H9 (cell line): ENCODE measurements around the gene TEX2. TPM values are rescaled to one million over a fixed set of nuclear protein-coding genes. Genes with fewer than 3 reads are reported as not detected.

ENCODE experiments used
- DNase-seq: peaks from one replicate; pipeline ENCODE4 v3.0.0-alpha.2; 2017
- H2AFZ ChIP-seq: one replicate; pipeline ENCODE4 v1.6.1; 2013; ENCODE audit warnings: mild to moderate bottlenecking, low read length, control low read depth, moderate library complexity
- H2AK5ac ChIP-seq: 2 replicates; pipeline ENCODE4 v1.6.1; 2013; ENCODE audit warnings: low read length, control low read depth, mixed read lengths; ENCODE audit not compliant: insufficient read length
- H2BK120ac ChIP-seq: one replicate; pipeline ENCODE4 v1.6.1; 2013; ENCODE audit warnings: low read depth, mild to moderate bottlenecking, low read length, control low read depth, inconsistent platforms; ENCODE audit not compliant: poor library complexity, severe bottlenecking
- H2BK12ac ChIP-seq: 2 replicates; pipeline ENCODE4 v1.6.1; 2013; ENCODE audit warnings: low read length, control low read depth, mixed read lengths, low read depth; ENCODE audit not compliant: insufficient read length
- H2BK15ac ChIP-seq: 2 replicates; pipeline ENCODE4 v1.6.1; 2013; ENCODE audit warnings: low read depth, low read length, control low read depth
- H2BK20ac ChIP-seq: one replicate; pipeline ENCODE4 v1.6.1; 2013; ENCODE audit warnings: low read depth, mild to moderate bottlenecking, low read length, control low read depth, inconsistent platforms; ENCODE audit not compliant: poor library complexity, severe bottlenecking
- H2BK5ac ChIP-seq: 2 replicates; pipeline ENCODE4 v1.6.1; 2013; ENCODE audit warnings: low read length, control low read depth, mixed read lengths; ENCODE audit not compliant: insufficient read length
- H3K14ac ChIP-seq: 2 replicates; pipeline ENCODE4 v1.6.1; 2013; ENCODE audit warnings: low read length, control low read depth; ENCODE audit not compliant: insufficient read depth
- H3K18ac ChIP-seq: 2 replicates; pipeline ENCODE4 v1.6.1; 2013; ENCODE audit warnings: low read depth, mild to moderate bottlenecking, mixed read lengths, low read length, control low read depth; ENCODE audit not compliant: insufficient read length
- H3K23ac ChIP-seq: 2 replicates; pipeline ENCODE4 v1.6.1; 2013; ENCODE audit warnings: low read length, control low read depth, mixed read lengths, low read depth; ENCODE audit not compliant: insufficient read length
- H3K23me2 ChIP-seq: 2 replicates; pipeline ENCODE4 v1.6.1; 2013; ENCODE audit warnings: low read depth, mild to moderate bottlenecking, mixed read lengths, low read length, control low read depth; ENCODE audit not compliant: insufficient read length, poor library complexity, severe bottlenecking
- H3K27ac ChIP-seq: 2 replicates; pipeline ENCODE4 v1.5.1; 2013; ENCODE audit warnings: low read length, control low read depth, mixed read lengths, low read depth; ENCODE audit not compliant: insufficient read length
- H3K27me3 ChIP-seq: 2 replicates; pipeline ENCODE4 v1.6.1; 2013; ENCODE audit warnings: low read length, control low read depth, inconsistent platforms; ENCODE audit not compliant: insufficient read depth
- H3K4ac ChIP-seq: 2 replicates; pipeline ENCODE4 v1.6.1; 2013; ENCODE audit warnings: low read depth, mild to moderate bottlenecking, control low read depth, inconsistent platforms, low read length, moderate library complexity
- H3K4me1 ChIP-seq: 2 replicates; pipeline ENCODE4 v1.6.1; 2013; ENCODE audit warnings: low read length, control low read depth, inconsistent platforms; ENCODE audit not compliant: insufficient read depth
- H3K4me2 ChIP-seq: 2 replicates; pipeline ENCODE4 v1.6.1; 2013; ENCODE audit warnings: low read length, control low read depth, mixed read lengths; ENCODE audit not compliant: insufficient read length, insufficient read depth
- H3K56ac ChIP-seq: 2 replicates; pipeline ENCODE4 v1.6.1; 2013; ENCODE audit warnings: low read depth, mild to moderate bottlenecking, mixed read lengths, low read length, control low read depth; ENCODE audit not compliant: insufficient read length
- H3K79me1 ChIP-seq: 2 replicates; pipeline ENCODE4 v1.6.1; 2013; ENCODE audit warnings: low read depth, mild to moderate bottlenecking, moderate library complexity, low read length, control low read depth, inconsistent platforms; ENCODE audit not compliant: insufficient read depth, poor library complexity, severe bottlenecking
- H3K79me2 ChIP-seq: 2 replicates; pipeline ENCODE4 v1.6.1; 2013; ENCODE audit warnings: low read length, control low read depth, inconsistent platforms; ENCODE audit not compliant: insufficient read depth
- H3K9ac ChIP-seq: 2 replicates; pipeline ENCODE4 v1.6.1; 2013; ENCODE audit warnings: low read length, control low read depth, mixed read lengths; ENCODE audit not compliant: insufficient read length; ENCODE audit errors: extremely low read depth
- H3K9me3 ChIP-seq: one replicate; pipeline ENCODE4 v1.6.1; 2013; ENCODE audit warnings: low read depth, low read length, inconsistent platforms; ENCODE audit not compliant: control insufficient read depth
- H3T11ph ChIP-seq: one replicate; pipeline ENCODE4 v1.6.1; 2013; ENCODE audit warnings: mild to moderate bottlenecking, low read length, control low read depth, inconsistent platforms
- H4K20me1 ChIP-seq: one replicate; pipeline ENCODE4 v1.6.1; 2013; ENCODE audit not compliant: control insufficient read depth, insufficient read length, insufficient read depth
- H4K5ac ChIP-seq: 2 replicates; pipeline ENCODE4 v1.6.1; 2013; ENCODE audit warnings: low read depth, mild to moderate bottlenecking, mixed read lengths, low read length, control low read depth; ENCODE audit not compliant: insufficient read length
- H4K8ac ChIP-seq: replicated peaks from 2 replicates; pipeline ENCODE4 v1.6.1; 2013; ENCODE audit warnings: low read length, control low read depth, mixed read lengths, low read depth; ENCODE audit not compliant: insufficient read length
- H4K91ac ChIP-seq: 2 replicates; pipeline ENCODE4 v1.6.1; 2013; ENCODE audit warnings: low read depth, mild to moderate bottlenecking, moderate library complexity, mixed read lengths, low read length, control low read depth; ENCODE audit not compliant: insufficient read length
- H3K27ac Mint-ChIP-seq, 3 experiments: 2 replicates in 2 of 3; 3 replicates in 1 of 3; pipeline ENCODE4 v1.8.0; 2020 to 2021; ENCODE audit warnings: mixed read lengths in 3 of 3, mild to moderate bottlenecking in 1 of 3, moderate library complexity in 1 of 3
- H3K27me3 Mint-ChIP-seq: 2 replicates; pipeline ENCODE4 v1.8.0; 2021; ENCODE audit warnings: low read depth, mild to moderate bottlenecking, moderate library complexity, mixed read lengths
- H3K36me3 Mint-ChIP-seq, 3 experiments: 2 replicates in 2 of 3; 3 replicates in 1 of 3; pipeline ENCODE4 v1.8.0; 2020 to 2021; ENCODE audit warnings: low read depth in 3 of 3, mixed read lengths in 3 of 3; ENCODE audit not compliant: insufficient read depth in 1 of 3
- H3K4me1 Mint-ChIP-seq, 2 experiments: 2 replicates each; pipeline ENCODE4 v1.8.0; 2020; ENCODE audit warnings: mixed read lengths in 2 of 2
- H3K4me3 Mint-ChIP-seq, 2 experiments: 2 replicates in 1 of 2; 3 replicates in 1 of 2; pipeline ENCODE4 v1.8.0; 2020 to 2021; ENCODE audit warnings: mild to moderate bottlenecking in 2 of 2, mixed read lengths in 2 of 2, moderate library complexity in 1 of 2
- H3K9me3 Mint-ChIP-seq, 2 experiments: 2 replicates in 1 of 2; 3 replicates in 1 of 2; pipeline ENCODE4 v1.8.0; 2020; ENCODE audit warnings: mild to moderate bottlenecking in 2 of 2, mixed read lengths in 2 of 2, moderate library complexity in 1 of 2
- CTCF ChIP-seq: fragments of 200-600 bp; sonication (generic); conservative IDR thresholded peaks from 3 replicates; pipeline ENCODE4 v1.8.0; 2021; ENCODE audit warnings: antibody characterized with exemption, mild to moderate bottlenecking
- WGBS: extraction: QIAGEN DNeasy Blood & Tissue Kit; methylation state at CpG from one replicate; pipeline ENCODE4 v1.1.7; 2013; ENCODE audit warnings: missing lambda C conversion rate, low lambda C conversion rate, mixed read lengths; ENCODE audit not compliant: insufficient read length; ENCODE audit errors: extremely low coverage; 5-methylcytosine and 5-hydroxymethylcytosine counted together
- total RNA-seq: library from RNA; stranded (reverse); gene quantifications from 2 replicates; pipeline ENCODE4 v1.2.1, GENCODE V29; 2021

The TEX2 gene
- total RNA-seq, 1 experiment from 2014 or later, result 12.2 TPM

GRCh38 chr17:64236827-64237403 lies 26.1 kb downstream of the TEX2 start:
- no peaks in the 10 kb centered on the region for H3K9me3 ChIP-seq
- H4K8ac ChIP-seq, result no peak overlapping the region
- no peak overlapping the region for H4K91ac ChIP-seq
- H2AFZ ChIP-seq, result no peak overlapping the region
- no peak overlapping the region for H2BK5ac ChIP-seq
- H3K56ac ChIP-seq, result no peak overlapping the region
- no peaks in the 10 kb centered on the region for H3K27me3 ChIP-seq
- whole genome bisulfite sequencing, result no CpG with 5 or more reads among the region's 9 CpGs
- no peaks in the 10 kb centered on the region for H4K20me1 ChIP-seq
- Mint-ChIP-seq H3K9me3 (no peaks in the 10 kb centered on the region), H3K36me3 (no peaks in the 10 kb centered on the region), H3K27me3 (no peaks in the 10 kb centered on the region), H3K4me1 (peaks cover 33 to 37% of the 10 kb centered on the region in 2 experiments), H3K27ac (peak overlapping the region; percentile 17 to 38 (median 17); a peak in 2 of 7 replicates), H3K4me3 (no peak overlapping the region)
- H3K9ac ChIP-seq, result no peak overlapping the region
- no peak overlapping the region for H2BK20ac ChIP-seq
- H3K4ac ChIP-seq, result no peak overlapping the region
- no peak overlapping the region for H2BK15ac ChIP-seq
- no peaks in the 10 kb centered on the region for H3K79me2 ChIP-seq
- peak; percentile 46 for DNase-seq
- peak; percentile 53 for TF ChIP-seq CTCF
- no peaks in the 10 kb centered on the region for H3K23me2 ChIP-seq
- H3K27ac ChIP-seq, result no peak overlapping the region
- no peak overlapping the region for H3K23ac ChIP-seq
- H3K18ac ChIP-seq, result no peak overlapping the region
- H3K4me2 ChIP-seq, result no peak overlapping the region
- no peak overlapping the region for H2AK5ac ChIP-seq
- H2BK12ac ChIP-seq, result no peak overlapping the region
- no peak overlapping the region for H3K14ac ChIP-seq
- no peak overlapping the region for H2BK120ac ChIP-seq
- H3T11ph ChIP-seq, result no peak overlapping the region
- H4K5ac ChIP-seq, result no peak overlapping the region
- no peaks in the 10 kb centered on the region for H3K79me1 ChIP-seq
- peaks cover 9% of the 10 kb centered on the region; the same call in 1 of the 2 replicates for H3K4me1 ChIP-seq
